Measurements from ENCODE around the gene IL6R. TPM values are rescaled to one million over a fixed set of nuclear protein-coding genes. Genes with fewer than 3 reads are reported as not detected.
A peak's percentile ranks its signal among the peaks of the same experiment; 100 is the strongest.

Gene IL6R
- total and polyA plus RNA-seq, 2 donors (not counting 1 experiment from before 2014, with no cell fraction given): 3.5 to 5.3 TPM

- H3K9me3 ChIP-seq (ENCODE audit: control extremely low read depth in 1 of 3, control insufficient read depth in 2 of 3, insufficient read depth in 1 of 3, low read length in 2 of 3): no peaks in the 10 kb centered on the region
- H4K20me1 ChIP-seq (ENCODE audit: control insufficient read depth, insufficient read depth, low read length, poor library complexity, severe bottlenecking): no peaks in the 10 kb centered on the region
- Mint-ChIP-seq H3K4me3 (no peak overlapping the region), H3K4me1 (peaks cover 57% of the 10 kb centered on the region), H3K9me3 (ENCODE audit: insufficient read depth) (no peaks in the 10 kb centered on the region), H3K27me3 (peaks cover 17% of the 10 kb centered on the region), H3K27ac (no peak overlapping the region)
- H2AFZ ChIP-seq (ENCODE audit: insufficient read depth, low read depth, low read length, poor library complexity, severe bottlenecking): no peak overlapping the region
- H3K9ac ChIP-seq (ENCODE audit: low read length): no peak overlapping the region
- DNase-seq: no peak
- peaks cover 56 to 58% of the 10 kb centered on the region in 2 donors for H3K4me1 ChIP-seq (ENCODE audit: control insufficient read depth in 2 of 2, insufficient read depth in 2 of 2, low read length in 2 of 2)
- no peaks in the 10 kb centered on the region for H3K36me3 ChIP-seq (replicated peaks in 1 of 2; ENCODE audit: control extremely low read depth in 1 of 2, control insufficient read depth in 1 of 2, extremely low read depth in 1 of 2, insufficient read depth in 2 of 2, low read length in 1 of 2)
- intact Hi-C loops (cut with micrococcal nuclease): no loop called here
- no peaks in the 10 kb centered on the region for H3K79me2 ChIP-seq (ENCODE audit: control insufficient read depth, insufficient read depth, low read length)
- no peak overlapping the region for H3K27ac ChIP-seq (ENCODE audit: low read length in 2 of 2)
- POLR2A ChIA-PET: interaction anchor here (0.6 kb wide), 1 partner anchor 506 kb away, joined by 3 read pairs; no protein-coding TSS in a partner anchor
- CTCF ChIA-PET: interaction anchor here (1.2 to 1.8 kb wide), 4 partner anchors 15 to 251 kb away, joined by 3 to 8 read pairs (median 6); no protein-coding TSS in a partner anchor
- ATAC-seq (ENCODE audit: low read depth): no peak
- H3K27me3 ChIP-seq (replicated peaks in 1 of 4; ENCODE audit: control extremely low read depth in 1 of 4, control insufficient read depth in 3 of 4, insufficient read depth in 4 of 4, low read length in 3 of 4): peaks cover 0 to 20% (median 19%) of the 10 kb centered on the region in 4 experiments
- H3K4me2 ChIP-seq (replicated peaks; ENCODE audit: low read depth, low read length, poor library complexity, severe bottlenecking): peak overlapping the region; percentile 74
- no peak overlapping the region for H3K4me3 ChIP-seq (ENCODE audit: control extremely low read depth in 1 of 5, extremely low read depth in 1 of 5, insufficient read depth in 1 of 5, low read depth in 2 of 5, low read length in 4 of 5)
- TF ChIP-seq CTCF (IDR thresholded peaks at IDR 0.05) (no peak), EZH2 (IDR thresholded peaks at IDR 0.05; ENCODE audit: borderline replicate concordance, insufficient read depth, low read depth, low read length, poor library complexity, severe bottlenecking) (no peak)
- WGBS (ENCODE audit: insufficient coverage): 59% methylated on average over 4 of the region's 5 CpGs
Observed at GRCh38 chr1:154496383-154496782, 91.2 kb downstream of the IL6R start.

- CTCF ChIA-PET: interaction anchor here (1.0 to 1.8 kb wide), 6 partner anchors 16 to 365 kb away, joined by 3 to 8 read pairs (median 4); no protein-coding TSS in a partner anchor
- Histone ChIP-seq H3K9me3 (ENCODE audit: control extremely low read depth in 1 of 3, control insufficient read depth in 2 of 3, insufficient read depth in 1 of 3, low read length in 2 of 3) (no peaks in the 10 kb centered on the region), H4K20me1 (ENCODE audit: control insufficient read depth, insufficient read depth, low read length, poor library complexity, severe bottlenecking) (no peaks in the 10 kb centered on the region), H3K4me1 (ENCODE audit: control insufficient read depth in 2 of 2, insufficient read depth in 2 of 2, low read length in 2 of 2) (peaks cover 54% of the 10 kb centered on the region in 2 donors), H3K4me2 (replicated peaks; ENCODE audit: low read depth, low read length, poor library complexity, severe bottlenecking) (peak overlapping the region; percentile 74), H3K36me3 (replicated peaks in 1 of 2; ENCODE audit: control extremely low read depth in 1 of 2, control insufficient read depth in 1 of 2, extremely low read depth in 1 of 2, insufficient read depth in 2 of 2, low read length in 1 of 2) (no peaks in the 10 kb centered on the region), H3K4me3 (ENCODE audit: control extremely low read depth in 1 of 5, extremely low read depth in 1 of 5, insufficient read depth in 1 of 5, low read depth in 2 of 5, low read length in 4 of 5) (peak overlapping the region in 1 of 5 experiments; percentile 25), H3K79me2 (ENCODE audit: control insufficient read depth, insufficient read depth, low read length) (no peaks in the 10 kb centered on the region), H3K27me3 (replicated peaks in 1 of 4; ENCODE audit: control extremely low read depth in 1 of 4, control insufficient read depth in 3 of 4, insufficient read depth in 4 of 4, low read length in 3 of 4) (peaks cover 0 to 26% (median 21%) of the 10 kb centered on the region in 4 experiments), H3K27ac (ENCODE audit: low read length in 2 of 2) (peak overlapping the region; percentile 44 to 55), H3K9ac (ENCODE audit: low read length) (peak overlapping the region; percentile 16), H2AFZ (ENCODE audit: insufficient read depth, low read depth, low read length, poor library complexity, severe bottlenecking) (peak overlapping the region; percentile 27)
- Mint-ChIP-seq H3K9me3 (ENCODE audit: insufficient read depth) (no peaks in the 10 kb centered on the region), H3K4me1 (peaks cover 50% of the 10 kb centered on the region), H3K27ac (peak overlapping the region; percentile 82), H3K27me3 (peaks cover 18% of the 10 kb centered on the region), H3K4me3 (peak overlapping the region; percentile 58)
- POLR2A ChIA-PET: no interaction called here
- 15% methylated on average over 5 of the region's 5 CpGs for WGBS (ENCODE audit: insufficient coverage)
- TF ChIP-seq CTCF (IDR thresholded peaks at IDR 0.05) (no peak), EZH2 (IDR thresholded peaks at IDR 0.05; ENCODE audit: borderline replicate concordance, insufficient read depth, low read depth, low read length, poor library complexity, severe bottlenecking) (no peak)
- ATAC-seq (ENCODE audit: low read depth): peak; percentile 78
- intact Hi-C loops (cut with micrococcal nuclease): no loop called here
- peak; percentile 63 for DNase-seq
Observed at GRCh38 chr1:154497026-154497806, 92.1 kb downstream of the IL6R start.

Measured in B cell (primary cell).